Psoas muscle (tissue), 8 donors: ENCODE results near the gene OR6N1. TPM values are rescaled to one million over a fixed set of nuclear protein-coding genes. Genes with fewer than 3 reads are reported as not detected.

Experiments used
- ATAC-seq, 4 donors: fragments of 200-7000 bp; cut with Tn5 transposase; one replicate each; pipeline ENCODE4 v1.9.1; 2020; ENCODE audit warnings: moderate library complexity in 3 of 4, mild to moderate bottlenecking in 2 of 4
- DNase-seq, 2 donors: peaks; one replicate each; pipeline ENCODE4 v3.0.0-alpha.2; 2020
- H3K27ac ChIP-seq: fragments of 200-600 bp; one replicate; pipeline ENCODE4 v1.8.0; 2022
- H3K27me3 ChIP-seq, 3 donors: fragments of 200-600 bp in 1 of 3; one replicate each; pipeline versions ENCODE4 v1.6.1 to v1.8.0; 2013 to 2022; ENCODE audit warnings: low read length in 2 of 3, mild to moderate bottlenecking in 2 of 3, moderate library complexity in 1 of 3; ENCODE audit not compliant: insufficient read depth in 3 of 3
- H3K36me3 ChIP-seq, 2 donors: fragments of 200-600 bp in 1 of 2; one replicate each; pipeline versions ENCODE4 v1.6.1 to v1.8.0; 2013 to 2022; ENCODE audit warnings: low read depth in 1 of 2, mild to moderate bottlenecking in 1 of 2, moderate library complexity in 1 of 2; ENCODE audit not compliant: insufficient read depth in 1 of 2
- H3K4me1 ChIP-seq: fragments of 200-600 bp; one replicate; pipeline ENCODE4 v1.8.0; 2022
- H3K4me3 ChIP-seq: fragments of 200-600 bp; one replicate; pipeline ENCODE4 v1.8.0; 2022; ENCODE audit warnings: mild to moderate bottlenecking
- H3K9me3 ChIP-seq: fragments of 200-600 bp; one replicate; pipeline ENCODE4 v1.8.0; 2022
- WGBS, 3 donors: extraction: QIAGEN DNeasy Blood & Tissue Kit; methylation state at CpG; one replicate each; pipeline versions ENCODE4 v1.1.6 to v1.1.7; 2013; 5-methylcytosine and 5-hydroxymethylcytosine counted together
- intact Hi-C, 2 donors: fragments of 100-400 bp; cut with DNase I; formaldehyde crosslinking; loops; one replicate each; pipeline versions ENCODE4 v1.11.0 to v1.14.2; 2022
- polyA plus RNA-seq, 3 donors: library from polyadenylated mRNA; stranded (reverse); fragments of 200-250 nt; gene quantifications; one replicate each; pipeline ENCODE4 v1.2.3, GENCODE V29; 2013
- total RNA-seq, 4 donors: library from RNA; stranded (reverse); fragmentation: NEBNext Ultra II Directional in 2 of 4; extraction: Animal tissue kit (Norgen Biotek cat#: 25700) in 2 of 4; gene quantifications; one replicate each; pipeline versions ENCODE4 v1.2.1 to v1.2.4, GENCODE V29; 2021 to 2023
- TF ChIP-seq, protein P1 (sequence below): fragments of 200-600 bp; IDR thresholded peaks from one replicate; pipeline ENCODE4 v1.8.0; 2022; ENCODE audit warnings: antibody characterized with exemption
- donor health status: healthy with polysubstance abuse.
- donor health status: DM: no; HTN: no; CAD: no; lungs with moderate emphysema.
- donor health status: Bipolar disorder and iron deficiency.
- donor health status: healthy.
- donor health status: DM: yes; HTN: yes; CAD: no.
- donor health status: DM: no; HTN: no; CAD: no.
- donor health status: DM: no; HTN: no; CAD: no.
- donor health status: DM: yes; HTN: yes; CAD: no.

OR6N1 gene
- total and polyA plus RNA-seq, 7 donors = not detected

DNA sequence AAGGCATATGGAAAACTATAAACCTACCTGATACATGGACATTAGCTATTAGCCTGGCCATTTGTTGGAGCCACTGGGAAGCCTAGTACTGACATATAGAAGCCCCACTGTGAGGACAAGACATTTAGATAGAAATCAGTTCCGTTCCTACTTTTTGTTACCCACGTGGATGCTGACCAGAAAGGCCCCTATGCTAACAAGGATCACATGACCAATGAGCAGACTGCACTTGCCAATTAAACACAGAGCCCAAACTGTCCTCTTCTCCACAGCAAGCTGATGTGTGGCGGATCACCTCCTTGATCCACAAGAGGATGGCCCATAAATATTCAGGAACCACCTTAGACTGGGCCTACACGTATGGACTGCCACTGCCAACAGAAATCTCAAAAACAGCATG lies 40.3 kb downstream of the OR6N1 start:
- Histone ChIP-seq H3K36me3 (no peaks in the 10 kb centered on the region), H3K9me3 (no peaks in the 10 kb centered on the region), H3K4me1 (no peaks in the 10 kb centered on the region), H3K27me3 (no peaks in the 10 kb centered on the region), H3K27ac (no peak overlapping the region), H3K4me3 (no peak overlapping the region)
- ATAC-seq (no peak), DNase-seq (no peak)
- intact Hi-C loops = no loop called here
- 71 to 79% (median 78%) methylated on average over 4 of the region's 4 CpGs for WGBS, 3 donors
- TF ChIP-seq, protein P1, sequence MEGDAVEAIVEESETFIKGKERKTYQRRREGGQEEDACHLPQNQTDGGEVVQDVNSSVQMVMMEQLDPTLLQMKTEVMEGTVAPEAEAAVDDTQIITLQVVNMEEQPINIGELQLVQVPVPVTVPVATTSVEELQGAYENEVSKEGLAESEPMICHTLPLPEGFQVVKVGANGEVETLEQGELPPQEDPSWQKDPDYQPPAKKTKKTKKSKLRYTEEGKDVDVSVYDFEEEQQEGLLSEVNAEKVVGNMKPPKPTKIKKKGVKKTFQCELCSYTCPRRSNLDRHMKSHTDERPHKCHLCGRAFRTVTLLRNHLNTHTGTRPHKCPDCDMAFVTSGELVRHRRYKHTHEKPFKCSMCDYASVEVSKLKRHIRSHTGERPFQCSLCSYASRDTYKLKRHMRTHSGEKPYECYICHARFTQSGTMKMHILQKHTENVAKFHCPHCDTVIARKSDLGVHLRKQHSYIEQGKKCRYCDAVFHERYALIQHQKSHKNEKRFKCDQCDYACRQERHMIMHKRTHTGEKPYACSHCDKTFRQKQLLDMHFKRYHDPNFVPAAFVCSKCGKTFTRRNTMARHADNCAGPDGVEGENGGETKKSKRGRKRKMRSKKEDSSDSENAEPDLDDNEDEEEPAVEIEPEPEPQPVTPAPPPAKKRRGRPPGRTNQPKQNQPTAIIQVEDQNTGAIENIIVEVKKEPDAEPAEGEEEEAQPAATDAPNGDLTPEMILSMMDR = no peak

DNA sequence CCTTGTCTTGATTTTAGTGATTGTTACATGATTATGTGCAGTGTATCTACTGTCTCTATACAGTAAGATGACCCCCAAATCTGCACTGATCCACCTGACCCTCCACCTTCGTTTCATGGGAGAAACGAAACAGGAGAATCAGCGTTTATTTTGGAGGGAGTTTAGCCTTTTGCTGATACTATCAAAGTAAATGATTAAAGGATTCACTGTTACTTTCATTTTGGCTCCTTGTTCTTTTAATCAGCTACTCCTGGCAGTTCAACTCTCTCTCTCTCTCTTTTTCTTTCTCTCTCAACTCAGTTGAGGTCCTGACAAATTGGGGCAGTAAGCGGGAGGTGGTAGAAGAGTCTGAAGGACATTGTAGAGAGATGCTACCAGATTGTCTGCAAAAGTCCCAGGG lies 41.5 kb downstream of the OR6N1 start:
- Histone ChIP-seq H3K4me1 (no peaks in the 10 kb centered on the region), H3K27ac (no peak overlapping the region), H3K27me3 (no peaks in the 10 kb centered on the region), H3K9me3 (no peaks in the 10 kb centered on the region), H3K36me3 (no peaks in the 10 kb centered on the region), H3K4me3 (no peak overlapping the region)
- ATAC-seq = no peak
- TF ChIP-seq, protein P1 = no peak
- intact Hi-C loops = no loop called here
- WGBS, 3 donors = 76 to 90% (median 81%) methylated on average over 4 of the region's 4 CpGs
- DNase-seq = no peak

DNA sequence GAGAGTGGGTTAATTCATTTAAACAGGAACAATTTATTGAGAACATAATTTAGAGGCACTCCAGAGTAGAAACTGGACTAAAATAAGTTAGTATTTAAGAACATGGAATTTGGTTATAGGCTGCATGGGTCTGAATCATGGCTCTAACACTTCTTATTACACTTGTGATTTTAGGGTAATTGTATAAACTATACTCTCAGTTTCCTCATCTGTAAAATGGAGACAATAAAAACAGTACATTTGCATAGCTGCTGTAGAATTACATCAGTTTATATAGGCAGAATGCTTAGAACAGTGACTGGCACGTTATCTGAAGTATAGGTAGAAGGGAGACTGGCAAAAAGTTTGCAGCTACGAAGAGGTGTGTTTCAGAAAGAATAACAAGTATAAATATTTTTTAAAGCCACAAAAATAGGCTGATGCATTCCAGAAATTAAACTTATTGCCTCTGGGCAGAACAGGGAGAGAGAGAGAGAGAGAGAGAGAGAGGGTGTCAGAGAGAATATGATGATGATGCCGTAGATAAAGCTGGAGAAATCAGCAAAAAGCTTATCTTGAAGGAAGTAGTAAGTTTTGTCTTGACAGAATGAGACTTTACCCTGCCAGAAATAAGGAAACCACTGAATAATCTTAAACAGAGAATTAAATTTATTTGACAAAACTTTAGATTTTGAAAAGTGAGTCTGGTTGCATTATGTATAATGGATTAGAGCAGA lies 43.3 kb downstream of the OR6N1 start:
- WGBS, 3 donors = 64 to 74% (median 66%) methylated on average over 3 of the region's 3 CpGs

DNA sequence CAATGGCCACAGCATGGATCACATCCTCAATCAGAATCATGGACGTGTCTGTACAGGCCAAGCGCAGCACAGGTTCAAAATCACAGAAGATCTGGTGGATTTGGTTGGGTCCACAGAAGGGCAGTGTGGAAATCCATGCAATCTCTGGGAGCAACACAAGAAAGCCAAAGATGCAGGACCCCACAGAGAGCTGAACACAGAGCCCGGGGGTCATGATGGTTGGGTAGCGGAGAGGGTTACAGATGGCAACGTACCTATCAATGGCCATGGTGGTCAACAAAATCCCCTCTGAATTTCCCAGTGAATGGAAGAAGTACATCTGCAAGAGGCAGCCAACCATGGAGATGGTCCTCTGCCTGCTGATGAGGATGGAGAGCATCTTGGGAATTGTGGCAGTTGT lies 47.6 kb downstream of the OR6N1 start:
- H3K4me3 ChIP-seq = no peak overlapping the region
- H3K27ac ChIP-seq = no peak overlapping the region
- DNase-seq = no peak
- H3K27me3 ChIP-seq = no peaks in the 10 kb centered on the region
- 89 to 92% (median 91%) methylated on average over 5 of the region's 5 CpGs for WGBS, 3 donors
- H3K9me3 ChIP-seq = no peaks in the 10 kb centered on the region
- TF ChIP-seq, protein P1 = no peak
- no peaks in the 10 kb centered on the region for H3K36me3 ChIP-seq
- no peaks in the 10 kb centered on the region for H3K4me1 ChIP-seq
- ATAC-seq = no peak
- intact Hi-C loops = no loop called here

More for the DNA sequence above, 43.3 kb downstream of the OR6N1 start:
- Histone ChIP-seq H3K27me3 (no peaks in the 10 kb centered on the region), H3K4me1 (no peaks in the 10 kb centered on the region), H3K36me3 (no peaks in the 10 kb centered on the region), H3K4me3 (no peak overlapping the region), H3K9me3 (no peaks in the 10 kb centered on the region), H3K27ac (no peak overlapping the region)
- no peak for ATAC-seq
- TF ChIP-seq, protein P1 = no peak
- no peak for DNase-seq
- intact Hi-C loops = no loop called here

DNA sequence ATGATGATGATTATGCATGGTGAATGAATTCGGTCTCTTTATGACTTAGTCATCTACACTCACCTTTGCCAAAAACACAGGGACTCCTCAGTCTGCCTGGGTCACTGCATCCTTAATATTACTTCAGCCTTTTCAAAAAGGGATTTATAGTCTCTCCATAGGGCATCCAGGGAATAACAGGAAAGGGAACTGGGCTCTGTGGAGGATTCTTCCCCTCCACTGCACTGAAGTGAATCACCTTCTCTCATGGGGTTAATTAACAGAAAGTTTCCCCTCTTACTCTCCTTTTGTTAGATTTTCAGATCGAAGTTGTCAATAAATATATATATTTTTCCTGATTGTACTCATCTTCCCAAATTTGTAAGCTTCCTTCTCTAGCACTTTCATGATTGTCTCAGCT lies 51.4 kb downstream of the OR6N1 start, which contains the start of gene OR6K3:
Gene OR6K3 (minus strand): TSS at position 101 of the 400 bp plus-strand sequence. CDS start 2,605 bp downstream, outside the sequence.
- TF ChIP-seq, protein P1 = no peak
- no peak for ATAC-seq
- Histone ChIP-seq H3K27me3 (no peaks in the 10 kb centered on the region), H3K4me1 (no peaks in the 10 kb centered on the region), H3K9me3 (no peaks in the 10 kb centered on the region), H3K27ac (no peak within 1 kb of the TSS), H3K36me3 (no peaks in the 10 kb centered on the region), H3K4me3 (no peak within 1 kb of the TSS)
- DNase-seq = no peak
- intact Hi-C loops = no loop called here
- 63 to 71% (median 65%) methylated on average over 2 of the region's 2 CpGs for WGBS, 3 donors
